ENCODE measurements around the gene COPS4. TPM values are rescaled to one million over a fixed set of nuclear protein-coding genes. Genes with fewer than 3 reads are reported as not detected.

The COPS4 gene
- total RNA-seq, 4 donors from 2014 or later, result 6.7 to 81.8 (median 32.3) TPM

DNA sequence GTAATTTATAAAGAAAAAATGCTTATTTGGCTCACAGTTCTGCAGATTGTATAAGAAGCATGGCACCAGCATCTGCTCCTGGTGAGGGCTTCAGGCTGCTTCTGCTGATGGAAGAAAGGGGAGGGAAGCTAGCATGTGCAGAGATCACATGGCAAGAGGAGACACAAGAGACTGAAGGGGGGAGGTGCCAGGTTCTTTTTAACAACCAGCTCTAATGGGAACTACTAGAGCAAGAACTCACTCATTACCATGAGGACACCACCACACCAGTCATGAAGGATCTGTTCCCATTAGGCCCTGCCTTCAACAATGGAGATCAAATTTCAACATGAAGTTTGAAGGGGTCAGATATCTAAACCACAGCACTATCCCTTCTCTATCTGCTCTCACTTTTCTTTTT, 9.4 kb upstream of the COPS4 start:
- no peaks in the 10 kb centered on the region for H3K36me3 ChIP-seq
- TF ChIP-seq POLR2AphosphoS5 (IDR thresholded peaks at IDR 0.05) (no peak), EP300 (IDR thresholded peaks at IDR 0.05; ENCODE audit: low read depth) (no peak), POLR2A (IDR thresholded peaks at IDR 0.05) (no peak)
- TF ChIP-seq, protein P1, sequence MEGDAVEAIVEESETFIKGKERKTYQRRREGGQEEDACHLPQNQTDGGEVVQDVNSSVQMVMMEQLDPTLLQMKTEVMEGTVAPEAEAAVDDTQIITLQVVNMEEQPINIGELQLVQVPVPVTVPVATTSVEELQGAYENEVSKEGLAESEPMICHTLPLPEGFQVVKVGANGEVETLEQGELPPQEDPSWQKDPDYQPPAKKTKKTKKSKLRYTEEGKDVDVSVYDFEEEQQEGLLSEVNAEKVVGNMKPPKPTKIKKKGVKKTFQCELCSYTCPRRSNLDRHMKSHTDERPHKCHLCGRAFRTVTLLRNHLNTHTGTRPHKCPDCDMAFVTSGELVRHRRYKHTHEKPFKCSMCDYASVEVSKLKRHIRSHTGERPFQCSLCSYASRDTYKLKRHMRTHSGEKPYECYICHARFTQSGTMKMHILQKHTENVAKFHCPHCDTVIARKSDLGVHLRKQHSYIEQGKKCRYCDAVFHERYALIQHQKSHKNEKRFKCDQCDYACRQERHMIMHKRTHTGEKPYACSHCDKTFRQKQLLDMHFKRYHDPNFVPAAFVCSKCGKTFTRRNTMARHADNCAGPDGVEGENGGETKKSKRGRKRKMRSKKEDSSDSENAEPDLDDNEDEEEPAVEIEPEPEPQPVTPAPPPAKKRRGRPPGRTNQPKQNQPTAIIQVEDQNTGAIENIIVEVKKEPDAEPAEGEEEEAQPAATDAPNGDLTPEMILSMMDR (IDR thresholded peaks at IDR 0.05), result no peak
- no peaks in the 10 kb centered on the region for H3K27me3 ChIP-seq
- no peak for DNase-seq
- intact Hi-C loops (cut with DNase I; ENCODE audit: low total_unique reads) (no loop called here), in situ Hi-C loops (cut with MboI; ENCODE audit: low pct_ligation_motif_present in 1 of 4, low pct_unique_long_range_greater_than_20kb in 1 of 4, low sequenced_read_pairs in 3 of 4) (loop anchor here in 2 of 4 donors (25.0 kb wide), 3 partner anchors 412 to 563 kb away; partner anchors contain the start of genes HELQ (in 1 of the 2) and MRPS18C (in 1 of the 2))
- H3K9me3 ChIP-seq, result peaks cover 10 to 12% of the 10 kb centered on the region in 2 donors
- no peaks in the 10 kb centered on the region for H3K4me1 ChIP-seq
- H3K4me3 ChIP-seq, result no peak overlapping the region
- H3K27ac ChIP-seq, result no peak overlapping the region

DNA sequence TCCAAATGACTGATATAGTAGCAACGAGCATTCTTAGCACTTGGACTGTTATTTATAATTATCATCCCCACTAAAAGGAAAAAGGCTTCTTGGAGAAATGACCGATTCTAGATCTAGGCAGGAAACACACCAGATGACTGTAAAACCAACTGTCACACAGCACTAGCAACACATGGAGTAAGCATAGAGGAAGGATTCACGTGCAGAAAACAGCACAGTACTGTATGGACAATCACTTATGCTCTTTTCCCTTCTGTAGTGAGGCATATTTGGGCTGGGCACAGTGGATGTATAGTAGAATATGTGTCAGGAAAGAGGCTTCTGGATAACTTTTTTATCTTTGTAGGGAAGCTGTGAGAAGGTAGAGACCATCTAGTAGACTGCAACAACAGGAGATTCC, 6.0 kb upstream of the COPS4 start:
- H3K36me3 ChIP-seq, result no peaks in the 10 kb centered on the region
- H3K27ac ChIP-seq, result no peak overlapping the region
- no peak for DNase-seq
- in situ Hi-C loops (cut with MboI; ENCODE audit: low pct_ligation_motif_present in 1 of 4, low pct_unique_long_range_greater_than_20kb in 1 of 4, low sequenced_read_pairs in 3 of 4) (loop anchor here in 2 of 4 donors (25.0 kb wide), 3 partner anchors 408 to 567 kb away; partner anchors contain the start of genes HELQ (in 1 of the 2) and MRPS18C (in 1 of the 2)), intact Hi-C loops (cut with DNase I; ENCODE audit: low total_unique reads) (no loop called here)
- TF ChIP-seq, protein P1 (IDR thresholded peaks at IDR 0.05), result no peak
- TF ChIP-seq EP300 (IDR thresholded peaks at IDR 0.05; ENCODE audit: low read depth), result no peak
- no peak for TF ChIP-seq POLR2AphosphoS5 (IDR thresholded peaks at IDR 0.05)
- no peak for TF ChIP-seq POLR2A (IDR thresholded peaks at IDR 0.05)
- H3K4me3 ChIP-seq, result no peak overlapping the region
- H3K27me3 ChIP-seq, result no peaks in the 10 kb centered on the region
- peaks cover 10 to 12% of the 10 kb centered on the region in 2 donors for H3K9me3 ChIP-seq
- WGBS, 2 donors (ENCODE audit: low coverage in 1 of 2), result 15 to 58% methylated on average over 2 to 3 of the region's 3 CpGs
- H3K4me1 ChIP-seq, result no peaks in the 10 kb centered on the region

DNA sequence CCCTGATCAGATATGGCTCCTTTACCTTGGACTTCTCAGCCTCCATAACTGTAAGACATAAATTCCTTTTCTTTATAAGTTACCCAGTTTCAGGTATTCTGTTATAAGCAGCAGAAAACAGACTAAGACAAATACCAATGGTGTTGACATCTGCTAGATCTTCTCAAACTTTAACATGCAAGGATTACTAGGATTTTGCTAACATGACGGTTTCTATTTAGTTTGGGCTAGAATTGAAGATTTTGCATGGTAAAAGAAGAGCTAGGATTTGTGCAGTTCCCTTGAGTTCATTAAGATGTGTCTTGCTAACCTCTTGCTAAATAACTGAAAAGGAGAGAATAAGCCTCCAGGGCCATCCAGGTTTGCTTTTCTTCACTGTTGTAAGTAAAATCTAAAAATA, 5.3 kb upstream of the COPS4 start:
- WGBS, 2 donors (ENCODE audit: low coverage in 1 of 2), result 86% methylated on average over 1 of the region's 1 CpG
- in situ Hi-C loops (cut with MboI; ENCODE audit: low pct_ligation_motif_present in 1 of 4, low pct_unique_long_range_greater_than_20kb in 1 of 4, low sequenced_read_pairs in 3 of 4) (loop anchor here in 3 of 4 donors (10.0 to 25.0 kb wide), 4 partner anchors 135 to 567 kb away; partner anchors contain the start of genes HELQ (in 1 of the 3), MRPS18C (in 1 of the 3) and SEC31A (in 1 of the 3)), intact Hi-C loops (cut with DNase I; ENCODE audit: low total_unique reads) (loop anchor here (10.0 kb wide), 1 partner anchor 135 kb away; the partner anchor contains the start of gene SEC31A)
- TF ChIP-seq POLR2A (IDR thresholded peaks at IDR 0.05) (no peak), POLR2AphosphoS5 (IDR thresholded peaks at IDR 0.05) (no peak), EP300 (IDR thresholded peaks at IDR 0.05; ENCODE audit: low read depth) (no peak)
- TF ChIP-seq, protein P1 (IDR thresholded peaks at IDR 0.05), result no peak
- H3K9me3 ChIP-seq, result peaks cover 4 to 10% of the 10 kb centered on the region in 2 donors
- H3K27ac ChIP-seq, result no peak overlapping the region
- no peaks in the 10 kb centered on the region for H3K27me3 ChIP-seq
- no peaks in the 10 kb centered on the region for H3K36me3 ChIP-seq
- DNase-seq, result no peak
- H3K4me1 ChIP-seq, result no peaks in the 10 kb centered on the region
- H3K4me3 ChIP-seq, result no peak overlapping the region

DNA sequence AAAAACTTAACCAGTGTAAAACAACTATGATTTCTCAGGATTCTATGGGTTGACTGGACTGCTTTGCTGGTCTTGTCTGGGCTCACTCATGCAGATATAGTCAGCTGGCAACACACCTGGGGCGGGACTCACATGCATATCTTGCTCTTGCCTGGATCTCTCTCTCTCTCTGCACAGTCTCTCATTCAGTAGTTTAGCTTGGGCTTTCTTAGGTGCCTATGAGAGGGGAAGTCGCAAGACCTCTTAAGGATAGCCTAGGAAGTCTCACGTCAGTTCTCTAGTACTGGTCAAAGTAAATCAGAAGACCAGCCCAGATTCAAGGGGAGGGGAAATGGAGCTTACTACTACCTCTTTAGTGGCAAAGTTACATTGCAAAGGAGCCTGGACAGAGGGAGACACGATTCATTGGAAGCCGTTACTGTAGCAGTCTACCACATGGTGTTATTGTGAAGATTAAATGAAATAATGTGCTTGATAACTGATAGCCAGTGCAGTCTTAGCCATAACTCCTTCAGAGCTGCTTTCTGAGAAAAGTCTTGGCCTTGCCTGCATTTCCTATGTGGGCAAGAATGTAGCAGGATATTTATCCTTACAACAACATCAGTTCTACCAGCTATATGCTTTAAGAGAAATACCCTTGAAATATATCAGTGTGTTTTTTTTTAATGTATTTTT, 2.1 kb downstream of the COPS4 start:
- TF ChIP-seq EP300 (IDR thresholded peaks at IDR 0.05; ENCODE audit: low read depth) (no peak), POLR2A (IDR thresholded peaks at IDR 0.05) (no peak), POLR2AphosphoS5 (IDR thresholded peaks at IDR 0.05) (no peak)
- TF ChIP-seq, protein P1 (IDR thresholded peaks at IDR 0.05), result no peak
- WGBS, 2 donors (ENCODE audit: low coverage in 1 of 2), result 71 to 77% methylated on average over 4 to 5 of the region's 5 CpGs
- no peak overlapping the region for H3K4me3 ChIP-seq
- no peaks in the 10 kb centered on the region for H3K9me3 ChIP-seq
- peaks cover 5 to 24% (median 17%) of the 10 kb centered on the region in 4 donors for H3K4me1 ChIP-seq
- H3K27ac ChIP-seq, result no peak overlapping the region
- no peaks in the 10 kb centered on the region for H3K36me3 ChIP-seq
- no peak for DNase-seq
- H3K27me3 ChIP-seq, result no peaks in the 10 kb centered on the region
- intact Hi-C loops (cut with DNase I; ENCODE audit: low total_unique reads), result loop anchor here (10.0 kb wide), 1 partner anchor 142 kb away; the partner anchor contains the start of gene SEC31A
- in situ Hi-C loops (cut with MboI; ENCODE audit: low pct_ligation_motif_present in 1 of 4, low pct_unique_long_range_greater_than_20kb in 1 of 4, low sequenced_read_pairs in 3 of 4), result loop anchor here in 3 of 4 donors (10.0 to 25.0 kb wide), 4 partner anchors 142 to 575 kb away; partner anchors contain the start of genes HELQ (in 1 of the 3), MRPS18C (in 1 of the 3) and SEC31A (in 1 of the 3)

Measured in transverse colon (tissue), 4 donors.